Epithelial cell of prostate (primary cell): ENCODE data around the gene VCP.
A peak's percentile ranks its signal among the peaks of the same experiment; 100 is the strongest.

Experiments
- DNase-seq: peaks from one replicate; pipeline ENCODE4 v3.0.0-alpha.2; 2011; ENCODE audit warnings: low read depth, low spot score
- H3K27ac ChIP-seq: fragments of 450-650 bp; 2 replicates; pipeline ENCODE4 v1.5.1; 2017; ENCODE audit warnings: mild to moderate bottlenecking

VCP gene

GRCh38 chr9:35070823-35071813 is 1.3 kb downstream of the VCP start:
- DNase-seq = no peak
- peak overlapping the region; percentile 100 for H3K27ac ChIP-seq

DNA sequence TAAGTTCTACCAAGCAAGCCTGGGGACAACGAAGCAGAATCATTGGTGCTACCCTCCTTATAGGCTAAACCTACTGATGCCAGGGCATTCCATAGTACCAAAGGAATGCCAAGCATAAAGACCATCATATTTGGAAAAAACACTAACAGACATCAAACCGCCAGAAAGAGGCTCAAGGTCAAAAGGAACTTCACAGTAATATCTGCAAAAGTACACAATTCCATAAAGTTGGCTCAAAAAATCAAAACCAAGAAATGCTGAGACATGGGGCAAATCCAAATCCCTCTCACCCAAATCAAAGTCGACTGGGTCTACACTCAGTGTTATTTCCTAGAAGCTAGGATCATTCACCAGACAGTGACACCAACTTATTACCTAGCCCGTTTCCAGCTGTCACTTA is 3.4 kb downstream of the VCP start:
- DNase-seq = no peak
- peak overlapping the region; percentile 2 for H3K27ac ChIP-seq

- DNase-seq = no peak
- H3K27ac ChIP-seq = peak overlapping the region; percentile 29
These were observed 5.4 kb downstream of the VCP start for GRCh38 chr9:35067056-35067455.

DNA sequence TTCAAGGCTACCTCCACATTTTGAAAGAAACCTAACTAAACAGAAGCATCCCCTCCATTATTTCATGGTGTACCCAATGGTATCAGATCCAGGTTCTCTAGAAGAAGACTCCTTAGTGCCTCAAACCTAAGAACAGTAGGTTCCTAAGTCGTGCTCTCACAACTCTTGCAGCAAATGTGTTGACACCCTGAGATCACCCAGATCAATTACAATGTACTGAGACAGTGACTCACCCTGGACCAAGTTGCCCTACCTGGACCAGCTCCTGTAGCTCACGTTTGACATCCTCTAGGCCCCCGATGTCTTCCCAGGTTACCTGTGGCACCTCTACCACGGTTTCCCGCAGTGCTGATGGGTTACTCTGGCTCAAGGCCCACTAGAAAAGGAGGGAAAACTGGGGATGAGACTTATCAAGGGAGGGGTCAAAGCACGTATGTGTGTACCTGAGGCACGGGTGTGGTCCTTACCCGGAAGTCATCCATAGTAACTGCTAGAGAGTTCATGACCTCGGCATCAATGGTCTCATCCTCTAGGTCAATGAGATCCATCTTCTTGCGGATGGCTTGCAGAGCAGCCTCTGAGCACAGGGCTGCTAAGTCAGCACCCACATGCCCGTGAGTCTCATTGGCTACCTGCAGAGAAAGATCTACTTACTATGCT is 11.7 kb downstream of the VCP start:
- no peak overlapping the region for H3K27ac ChIP-seq
- no peak for DNase-seq

DNA sequence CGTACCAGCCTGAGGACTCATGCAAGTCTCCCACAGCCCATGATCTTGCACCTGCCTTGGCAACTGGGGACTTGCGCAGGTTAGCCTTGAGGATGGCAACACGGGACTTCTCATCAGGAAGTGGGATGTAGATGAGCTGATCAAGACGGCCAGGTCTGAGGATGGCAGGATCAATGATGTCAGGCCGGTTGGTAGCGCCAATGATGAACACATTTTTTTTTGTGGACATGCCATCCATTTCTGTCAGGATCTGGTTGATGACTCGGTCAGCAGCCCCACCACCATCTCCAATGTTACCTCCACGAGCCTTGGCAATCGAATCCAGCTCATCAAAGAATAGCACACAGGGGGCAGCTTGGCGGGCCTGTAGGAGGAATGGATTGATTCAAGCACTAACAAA is 13.0 kb downstream of the VCP start:
- H3K27ac ChIP-seq = no peak overlapping the region
- no peak for DNase-seq

DNA sequence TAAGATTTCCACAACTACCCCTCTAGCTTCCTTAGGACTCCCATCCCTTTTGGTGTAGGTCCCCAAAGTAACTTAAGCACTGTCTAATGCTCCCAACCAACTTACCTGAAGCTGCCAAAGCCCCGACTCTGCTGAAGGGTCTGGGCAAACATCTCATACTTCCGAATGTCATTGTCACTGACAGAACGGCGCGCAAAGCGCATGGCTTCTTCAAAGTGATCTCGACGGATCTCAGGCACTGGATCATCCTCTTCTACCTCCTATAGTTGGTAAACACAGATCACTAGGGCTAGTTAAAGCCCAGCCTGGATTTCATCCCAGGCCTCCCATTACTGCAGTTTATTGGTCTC is 15.2 kb downstream of the VCP start:
- no peak overlapping the region for H3K27ac ChIP-seq
- DNase-seq = no peak

- no peak for DNase-seq
These were observed 15.7 kb downstream of the VCP start for GRCh38 chr9:35056571-35057270.

GRCh38 chr9:35054871-35055644 is 17.4 kb downstream of the VCP start:
- H3K27ac ChIP-seq = no peak overlapping the region
- DNase-seq = no peak

More at GRCh38 chr9:35056571-35057270, 15.7 kb downstream of the VCP start:
- no peak overlapping the region for H3K27ac ChIP-seq

GRCh38 chr9:35054185-35054835 is 18.1 kb downstream of the VCP start:
- no peak for DNase-seq
- H3K27ac ChIP-seq = no peak overlapping the region

DNA sequence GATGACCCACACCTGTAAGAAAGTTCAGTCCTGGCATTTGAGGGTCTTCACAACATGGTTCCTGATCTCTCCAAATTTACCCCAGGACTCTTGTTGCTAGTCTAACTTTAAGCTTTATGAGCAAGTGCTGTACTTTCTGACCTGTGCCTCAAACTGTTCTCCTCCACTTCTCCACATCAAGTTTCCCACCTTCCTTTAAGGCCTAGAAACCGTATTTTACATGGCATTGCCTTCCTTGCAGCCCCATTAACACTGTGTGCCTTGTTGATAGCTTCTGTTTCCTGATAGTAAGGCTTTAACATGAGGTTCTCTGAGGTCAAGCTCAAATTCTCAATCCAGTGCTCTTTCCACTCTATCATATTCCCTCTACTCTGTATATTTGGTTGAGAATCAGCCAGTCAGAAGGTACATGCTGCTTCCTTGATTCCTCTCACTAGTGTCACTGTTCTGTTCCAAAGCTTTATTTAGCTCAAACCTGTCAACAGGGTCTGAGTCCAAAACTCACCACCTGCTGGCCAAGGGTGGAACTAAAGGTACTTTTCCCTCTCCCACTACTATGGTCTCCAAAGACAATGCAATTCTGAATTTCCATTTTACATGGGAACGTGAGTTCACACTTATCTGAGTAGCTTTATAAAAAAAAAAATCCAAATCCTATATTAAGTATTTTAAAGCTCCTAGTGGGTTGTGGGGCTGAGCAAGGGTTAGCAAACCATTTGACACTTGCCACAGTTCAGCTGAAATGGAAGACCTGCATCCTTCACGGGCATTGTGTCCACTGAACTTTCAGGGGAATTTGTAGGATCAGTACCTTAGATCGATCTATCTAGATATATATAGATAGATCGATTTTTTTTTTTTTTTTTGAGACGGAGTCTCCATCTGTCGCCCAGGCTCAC is 21.1 kb downstream of the VCP start:
- no peak overlapping the region for H3K27ac ChIP-seq
- no peak for DNase-seq

DNA sequence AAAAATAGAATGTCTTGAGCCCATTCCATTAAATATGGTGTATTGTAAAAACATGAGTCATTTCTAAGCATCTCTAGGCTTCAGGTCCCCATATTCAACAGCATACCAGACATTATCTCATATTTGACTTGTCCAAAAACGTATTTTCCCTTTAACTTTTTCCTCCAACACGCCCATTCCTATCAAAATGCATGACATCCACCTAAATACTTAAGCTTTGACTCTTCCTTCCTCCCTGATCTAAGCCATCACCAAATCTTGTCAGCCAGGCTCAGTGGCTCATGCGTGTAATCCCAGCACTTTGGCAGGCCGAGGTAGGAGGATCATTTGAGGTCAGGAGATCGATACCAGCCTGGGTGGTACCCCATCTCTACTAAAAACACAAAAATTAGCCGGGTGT is 23.9 kb downstream of the VCP start:
- no peak for DNase-seq
- no peak overlapping the region for H3K27ac ChIP-seq

DNA sequence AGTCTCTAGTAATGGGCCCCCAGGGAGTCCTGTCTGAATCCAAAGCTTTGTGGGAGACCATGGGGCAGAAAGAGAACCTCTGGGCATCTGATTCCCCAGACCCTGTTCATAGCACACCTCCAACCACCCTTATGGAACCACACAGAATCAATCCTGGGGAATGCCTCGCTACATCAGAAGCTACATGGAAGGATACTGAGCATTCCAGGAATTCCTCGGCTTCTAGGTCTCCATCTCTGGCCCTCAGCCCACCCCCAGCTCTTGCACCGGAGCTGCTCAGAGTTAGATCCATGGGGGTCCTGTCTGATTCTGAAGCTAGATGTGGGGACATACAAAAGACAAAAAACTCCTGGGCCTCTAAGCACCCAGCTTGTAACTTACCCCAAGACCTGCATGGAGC is 28.4 kb downstream of the VCP start:
- H3K27ac ChIP-seq = no peak overlapping the region
- no peak for DNase-seq

DNA sequence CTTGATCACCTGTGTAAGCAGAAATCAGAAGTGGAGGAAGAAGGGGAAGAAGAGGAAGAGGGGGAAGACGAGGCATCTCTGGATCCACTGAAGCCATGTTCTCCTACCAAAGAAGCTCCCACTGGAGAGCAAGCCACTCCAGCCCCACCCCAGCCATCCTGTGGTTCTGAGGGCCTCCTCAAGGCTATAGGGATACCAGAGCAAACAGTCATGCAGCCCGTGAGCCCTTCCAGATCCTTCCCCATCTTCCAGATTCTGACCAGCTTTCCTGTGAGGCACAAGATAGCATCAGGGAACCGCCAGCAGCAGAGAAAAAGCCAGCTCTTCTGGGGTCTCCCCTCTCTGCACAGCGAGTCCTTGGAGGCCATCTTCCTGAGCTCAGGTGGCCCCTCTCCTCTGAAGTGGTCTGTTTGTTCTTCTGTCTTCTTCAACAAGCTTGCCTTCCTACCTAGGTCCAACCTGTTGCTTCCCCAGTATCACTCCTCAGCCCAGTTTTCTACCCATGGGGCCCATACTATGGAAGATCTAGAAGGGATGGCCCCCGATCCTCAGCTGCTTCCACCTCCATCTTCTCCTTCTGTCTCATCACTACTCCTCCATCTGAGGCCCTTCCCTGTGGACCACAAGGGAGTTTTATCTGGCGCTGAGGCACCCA is 29.4 kb downstream of the VCP start:
- H3K27ac ChIP-seq = peak overlapping the region; percentile 68
- DNase-seq = no peak

DNA sequence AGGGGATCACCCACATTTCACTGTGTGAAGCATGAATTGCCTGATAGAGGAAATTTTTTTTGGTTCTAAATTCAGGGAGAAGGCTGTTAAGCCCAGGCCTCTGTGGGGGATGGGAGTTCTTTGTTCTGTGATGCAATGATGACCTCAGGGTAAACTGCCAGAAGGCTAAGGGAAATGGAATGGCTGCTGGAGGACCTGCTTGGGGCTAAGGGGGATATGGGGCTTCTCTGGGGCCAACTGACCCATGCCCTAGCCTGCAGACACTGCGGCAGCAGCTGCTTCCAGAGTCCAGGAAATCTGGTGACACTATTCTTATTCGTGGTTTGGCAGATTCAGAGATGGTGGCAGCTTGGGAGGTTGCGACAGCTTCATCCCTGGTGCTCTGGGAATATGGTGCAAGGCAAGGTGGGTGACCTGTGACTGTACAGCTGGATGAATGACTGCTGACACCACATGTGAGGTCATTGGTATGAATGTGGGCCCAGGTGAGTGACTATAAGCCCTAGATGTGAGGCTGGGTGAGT is 30.3 kb downstream of the VCP start:
- DNase-seq = peak; percentile 14
- H3K27ac ChIP-seq = peak overlapping the region; percentile 68

DNA sequence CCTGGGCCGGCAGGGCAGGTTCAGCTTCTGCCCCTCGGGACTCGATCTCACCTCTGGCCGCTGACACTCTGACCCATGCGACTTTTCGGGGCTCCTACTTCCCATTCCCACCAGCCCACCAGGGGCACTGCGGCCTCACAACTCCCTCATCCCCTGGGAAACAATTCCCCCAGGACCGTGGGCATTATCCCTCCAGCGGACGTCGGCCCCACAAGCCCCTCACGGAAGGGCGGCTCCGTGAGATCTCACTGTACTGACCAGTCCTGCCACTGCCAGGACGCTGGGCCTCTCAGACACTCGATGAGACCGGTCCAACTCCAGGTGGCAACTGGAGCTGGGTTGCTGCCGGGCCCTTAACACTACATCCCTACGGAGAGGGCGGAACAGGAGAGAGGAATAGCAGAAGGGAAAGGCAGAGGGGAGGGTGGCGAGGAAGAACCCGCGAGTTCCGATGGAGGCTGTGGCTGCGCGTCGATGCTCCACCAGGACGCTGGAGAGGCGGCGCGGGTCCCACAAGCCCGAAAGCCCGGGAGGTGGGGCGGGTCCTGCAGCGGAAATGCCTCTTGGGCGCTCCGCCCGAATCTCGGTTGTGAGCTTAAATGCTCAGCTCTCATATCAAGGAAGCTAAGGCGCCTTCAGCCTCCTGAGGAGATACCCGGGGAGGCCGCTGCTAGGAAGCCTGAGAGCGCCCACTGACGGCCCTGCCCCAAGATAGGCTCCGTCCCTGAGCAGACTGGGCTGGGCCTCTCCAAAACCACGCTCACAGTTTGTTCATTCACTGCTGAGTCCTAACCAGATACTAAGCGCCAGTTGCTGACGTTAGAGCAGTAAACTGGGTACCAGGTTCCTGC is 36.3 kb downstream of the VCP start:
- peak overlapping the region; percentile 32 for H3K27ac ChIP-seq
- no peak for DNase-seq

- DNase-seq = no peak
- H3K27ac ChIP-seq = no peak overlapping the region
These were observed 39.3 kb downstream of the VCP start for GRCh38 chr9:35033101-35033500.

DNA sequence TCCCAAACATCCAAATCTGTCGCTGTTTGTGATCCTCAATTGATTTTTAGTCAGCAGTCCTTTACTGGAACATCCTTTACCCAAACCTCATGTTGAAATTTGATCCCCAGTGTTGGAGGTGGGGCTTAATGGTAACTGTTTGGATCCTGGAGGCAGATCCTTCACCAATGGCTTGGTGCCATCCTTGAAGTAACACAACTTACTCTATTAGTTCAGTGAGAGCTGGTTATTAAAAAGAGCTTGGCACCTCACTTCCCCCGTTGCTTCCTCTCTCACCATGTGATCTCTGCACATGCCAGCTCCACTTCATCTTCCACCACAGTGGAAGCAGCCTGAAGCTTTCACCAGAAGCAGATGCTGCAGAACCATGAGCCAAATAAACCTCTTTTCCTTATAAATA is 42.6 kb downstream of the VCP start:
- peak overlapping the region; percentile 65 for H3K27ac ChIP-seq
- no peak for DNase-seq
